K562 (cell line): ENCODE measurements around the gene FAM174B. TPM values are rescaled to one million over a fixed set of nuclear protein-coding genes. Genes with fewer than 3 reads are reported as not detected.

ENCODE experiments used
- BRD4 ChIP-seq: fragments of 200-600 bp; sonication (generic); IDR thresholded peaks from 2 replicates; pipeline ENCODE4 v1.6.1; 2017; ENCODE audit warnings: inconsistent platforms
- ESRRA ChIP-seq: fragments of 450-650 bp; IDR thresholded peaks from 2 replicates; pipeline ENCODE4 v1.6.1; 2014; ENCODE audit warnings: low read depth, mild to moderate bottlenecking, moderate library complexity, borderline replicate concordance
- ESRRB ChIP-seq: fragments of 250-450 bp; sonication (Bioruptor Pico); IDR thresholded peaks from 2 replicates; pipeline ENCODE4 v1.5.0; 2020; ENCODE audit warnings: mild to moderate bottlenecking, moderate library complexity, borderline replicate concordance
- HCFC1 ChIP-seq: IDR thresholded peaks from 2 replicates; pipeline ENCODE4 v1.6.1; 2012; ENCODE audit warnings: low read depth, low read length, improper control_type of control experiment
- HDAC2 ChIP-seq: fragments of 450-650 bp; IDR thresholded peaks from 2 replicates; pipeline ENCODE4 v1.6.1; 2016; ENCODE audit warnings: mild to moderate bottlenecking
- HMGN3 ChIP-seq: IDR thresholded peaks from 2 replicates; pipeline ENCODE4 v1.6.1; 2011; ENCODE audit warnings: borderline replicate concordance, low read depth, mild to moderate bottlenecking, mixed read lengths, low read length; ENCODE audit not compliant: insufficient read length; ENCODE audit errors: extremely low read depth
- NELFE ChIP-seq: IDR thresholded peaks from 2 replicates; pipeline ENCODE4 v1.6.1; 2011; ENCODE audit warnings: mild to moderate bottlenecking; ENCODE audit not compliant: insufficient read depth, insufficient read length
- NONO ChIP-seq, 2 experiments: fragments of 200-400 bp in 1 of 2; fragments of 450-650 bp in 1 of 2; formaldehyde crosslinking in 1 of 2; IDR thresholded peaks; 2 replicates each; pipeline ENCODE4 v1.6.1; 2017; ENCODE audit warnings: low read depth in 2 of 2, mild to moderate bottlenecking in 2 of 2, moderate library complexity in 2 of 2, low read length in 1 of 2
- PCBP2 ChIP-seq: fragments of 200-400 bp; formaldehyde crosslinking; IDR thresholded peaks from 2 replicates; pipeline ENCODE4 v1.6.1; 2018; ENCODE audit warnings: low read length, low read depth, mild to moderate bottlenecking, moderate library complexity; ENCODE audit not compliant: poor library complexity, severe bottlenecking
- PYGO2 ChIP-seq: fragments of 450-650 bp; IDR thresholded peaks from 2 replicates; pipeline ENCODE4 v1.6.1; 2016; ENCODE audit warnings: mild to moderate bottlenecking, missing genetic modification characterization, moderate library complexity, missing compliant biosample characterization
- RBM15 ChIP-seq: fragments of 200-400 bp; formaldehyde crosslinking; IDR thresholded peaks from 2 replicates; pipeline ENCODE4 v1.6.1; 2018; ENCODE audit warnings: mild to moderate bottlenecking, low read length, moderate library complexity; ENCODE audit not compliant: insufficient read depth
- RHOXF2B ChIP-seq: fragments of 250-450 bp; sonication (Bioruptor Pico); conservative IDR thresholded peaks from 2 replicates; pipeline ENCODE4 v1.5.1; 2021
- SIN3A ChIP-seq, 2 experiments: fragments of 150-350 bp in 1 of 2; IDR thresholded peaks; 2 replicates each; pipeline ENCODE4 v1.6.1; 2011 to 2016; ENCODE audit warnings: borderline replicate concordance in 2 of 2, low read depth in 2 of 2, low read length in 2 of 2, mild to moderate bottlenecking in 2 of 2, moderate library complexity in 2 of 2; ENCODE audit not compliant: control insufficient read depth in 1 of 2
- SLC30A9 ChIP-seq: fragments of 250-450 bp; sonication (Bioruptor Pico); IDR thresholded peaks from 2 replicates; pipeline ENCODE4 v1.8.0; 2022; ENCODE audit warnings: mild to moderate bottlenecking, moderate library complexity
- SMAD2 ChIP-seq: fragments of 150-350 bp; IDR thresholded peaks from 2 replicates; pipeline ENCODE4 v1.6.1; 2014; ENCODE audit warnings: low read depth, mild to moderate bottlenecking, low read length
- SMARCA5 ChIP-seq: fragments of 450-650 bp; IDR thresholded peaks from 2 replicates; pipeline ENCODE4 v1.6.1; 2016
- SMC3 ChIP-seq: conservative IDR thresholded peaks from 2 replicates; pipeline ENCODE4 v1.6.1; 2011; ENCODE audit warnings: low read depth, low read length, improper control_type of control experiment; ENCODE audit not compliant: insufficient read depth
- SRSF7 ChIP-seq: fragments of 200-400 bp; formaldehyde crosslinking; optimal IDR thresholded peaks from 2 replicates; pipeline ENCODE3; 2017; ENCODE audit warnings: mild to moderate bottlenecking, low read depth, low read length
- ZNF274 ChIP-seq: IDR thresholded peaks from 2 replicates; pipeline ENCODE4 v1.6.1; 2011; ENCODE audit warnings: low read depth, mild to moderate bottlenecking, low read length, moderate library complexity, borderline replicate concordance
- ZNF76 ChIP-seq: fragments of 250-450 bp; sonication (Bioruptor Pico); IDR thresholded peaks from 2 replicates; pipeline ENCODE4 v1.4.0; 2020; ENCODE audit warnings: mild to moderate bottlenecking, moderate library complexity, borderline replicate concordance
- polyA plus RNA-seq, 8 experiments: library from polyadenylated mRNA; depleted of rRNA in 4 of 8; stranded (reverse) in 5 of 8; unstranded in 3 of 8; fragments of >200 nt; fragmentation: Nextera tagmentation in 2 of 8; fragmentation: Illumina TruSeq in 1 of 8; extraction: Ambion mirVana in 2 of 8; extraction: Trizol in 1 of 8; gene quantifications; 2 replicates each; pipeline versions ENCODE4 v1.2.1 to v1.2.3, GENCODE V29; 2011 to 2014; ENCODE audit warnings: inconsistent platforms in 1 of 8, missing spikeins in 1 of 8
- total RNA-seq, 7 experiments: library from RNA; depleted of rRNA in 6 of 7; stranded (reverse); fragments of >200 nt in 6 of 7; fragmentation: Illumina TruSeq in 2 of 7; extraction: Trizol in 2 of 7; gene quantifications; 2 replicates each; pipeline versions ENCODE4 v1.2.1 to v1.2.3, GENCODE V29; 2011 to 2021; ENCODE audit warnings: low replicate concordance in 1 of 7
- TF ChIP-seq, protein P1 (sequence below): conservative IDR thresholded peaks from 2 replicates; pipeline ENCODE4 v1.6.1; 2011; ENCODE audit warnings: low read depth, mild to moderate bottlenecking, low read length; ENCODE audit not compliant: control insufficient read depth
- TF ChIP-seq, protein P2 (sequence below): sonication (generic); formaldehyde crosslinking; IDR thresholded peaks from 2 replicates; pipeline ENCODE4 v1.8.0; 2022; ENCODE audit warnings: mild to moderate bottlenecking, missing genetic modification reagents
- TF ChIP-seq, protein P3 (sequence below): IDR thresholded peaks from 2 replicates; pipeline ENCODE4 v1.6.1; 2012; ENCODE audit warnings: low read depth, low read length, improper control_type of control experiment, borderline replicate concordance

Gene FAM174B
- total and polyA plus RNA-seq, 9 of the 15 experiments (the other 6 are each of a cell fraction or from before 2014, with no cell fraction given) = 0.39 to 2.7 (median 1.9) TPM; not detected in 1

DNA sequence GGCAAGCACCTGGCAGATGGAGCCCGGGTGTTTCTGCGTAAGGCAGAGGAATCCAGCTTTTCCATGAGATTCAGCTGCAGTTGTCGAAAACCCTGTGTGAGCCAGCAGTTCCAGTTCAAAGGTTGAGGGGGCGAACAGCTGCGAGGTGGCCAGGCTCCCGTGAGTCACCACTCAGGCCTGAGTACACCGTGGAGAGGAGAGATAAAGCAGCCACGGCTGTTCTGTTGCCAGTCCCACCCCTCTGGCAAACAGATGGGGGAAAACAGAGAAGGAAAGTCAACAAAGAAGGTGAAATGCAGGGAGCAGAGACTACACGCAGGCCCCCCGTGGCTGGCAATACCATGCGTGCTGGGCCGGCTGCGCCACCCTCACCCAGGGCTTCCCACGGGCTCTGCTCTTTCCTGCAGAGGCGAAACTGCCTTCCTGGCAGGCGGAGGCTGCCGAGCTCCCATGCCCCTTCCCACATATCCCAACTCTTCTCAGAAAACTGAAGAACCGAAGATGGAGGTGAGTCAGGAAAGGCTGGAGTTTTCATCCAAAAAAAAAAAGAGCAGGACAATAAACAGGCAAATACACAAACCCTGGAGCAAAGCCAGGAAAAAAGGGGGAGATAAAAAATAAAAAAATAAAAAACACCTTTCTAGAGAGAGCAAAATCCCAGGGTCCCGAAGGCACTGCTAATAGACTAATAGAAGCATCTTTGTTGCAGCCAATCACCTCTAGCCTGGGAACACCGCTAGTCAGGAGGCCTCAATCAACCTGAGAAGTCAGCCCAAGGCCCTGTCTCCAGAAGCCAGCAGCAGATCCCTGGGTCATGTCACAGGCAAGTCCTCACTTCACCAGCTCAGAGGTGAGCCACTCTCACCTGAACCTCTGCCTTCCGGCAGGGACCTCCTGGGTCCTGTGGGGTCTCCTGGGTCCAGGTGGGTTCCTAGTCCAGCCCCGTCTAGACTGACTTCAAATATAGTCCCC, 37.7 kb downstream of the FAM174B start (continued):
- no peak for TF ChIP-seq ESRRB (CRISPR knock-in tag)
- no peak for TF ChIP-seq SMARCA5
- TF ChIP-seq SIN3A (IDR thresholded peaks at IDR 0.05; ENCODE audit: borderline replicate concordance in 2 of 2, control insufficient read depth in 1 of 2, low read depth in 2 of 2, low read length in 2 of 2) = peak in 1 of 2 experiments; percentile 64; a peak in 1 of 4 replicates
- no peak for TF ChIP-seq HCFC1
- no peak for TF ChIP-seq ZNF274
- TF ChIP-seq, protein P1, sequence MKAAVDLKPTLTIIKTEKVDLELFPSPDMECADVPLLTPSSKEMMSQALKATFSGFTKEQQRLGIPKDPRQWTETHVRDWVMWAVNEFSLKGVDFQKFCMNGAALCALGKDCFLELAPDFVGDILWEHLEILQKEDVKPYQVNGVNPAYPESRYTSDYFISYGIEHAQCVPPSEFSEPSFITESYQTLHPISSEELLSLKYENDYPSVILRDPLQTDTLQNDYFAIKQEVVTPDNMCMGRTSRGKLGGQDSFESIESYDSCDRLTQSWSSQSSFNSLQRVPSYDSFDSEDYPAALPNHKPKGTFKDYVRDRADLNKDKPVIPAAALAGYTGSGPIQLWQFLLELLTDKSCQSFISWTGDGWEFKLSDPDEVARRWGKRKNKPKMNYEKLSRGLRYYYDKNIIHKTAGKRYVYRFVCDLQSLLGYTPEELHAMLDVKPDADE = peak; percentile 68; the same call in 1 of the 2 replicates
- no peak for TF ChIP-seq BRD4
- TF ChIP-seq PYGO2 (tag) = no peak
- no peak for TF ChIP-seq SMAD2
- TF ChIP-seq RHOXF2B = no peak
- TF ChIP-seq, protein P2, sequence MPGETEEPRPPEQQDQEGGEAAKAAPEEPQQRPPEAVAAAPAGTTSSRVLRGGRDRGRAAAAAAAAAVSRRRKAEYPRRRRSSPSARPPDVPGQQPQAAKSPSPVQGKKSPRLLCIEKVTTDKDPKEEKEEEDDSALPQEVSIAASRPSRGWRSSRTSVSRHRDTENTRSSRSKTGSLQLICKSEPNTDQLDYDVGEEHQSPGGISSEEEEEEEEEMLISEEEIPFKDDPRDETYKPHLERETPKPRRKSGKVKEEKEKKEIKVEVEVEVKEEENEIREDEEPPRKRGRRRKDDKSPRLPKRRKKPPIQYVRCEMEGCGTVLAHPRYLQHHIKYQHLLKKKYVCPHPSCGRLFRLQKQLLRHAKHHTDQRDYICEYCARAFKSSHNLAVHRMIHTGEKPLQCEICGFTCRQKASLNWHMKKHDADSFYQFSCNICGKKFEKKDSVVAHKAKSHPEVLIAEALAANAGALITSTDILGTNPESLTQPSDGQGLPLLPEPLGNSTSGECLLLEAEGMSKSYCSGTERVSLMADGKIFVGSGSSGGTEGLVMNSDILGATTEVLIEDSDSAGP (CRISPR knock-in tag) = no peak
- TF ChIP-seq, protein P3, sequence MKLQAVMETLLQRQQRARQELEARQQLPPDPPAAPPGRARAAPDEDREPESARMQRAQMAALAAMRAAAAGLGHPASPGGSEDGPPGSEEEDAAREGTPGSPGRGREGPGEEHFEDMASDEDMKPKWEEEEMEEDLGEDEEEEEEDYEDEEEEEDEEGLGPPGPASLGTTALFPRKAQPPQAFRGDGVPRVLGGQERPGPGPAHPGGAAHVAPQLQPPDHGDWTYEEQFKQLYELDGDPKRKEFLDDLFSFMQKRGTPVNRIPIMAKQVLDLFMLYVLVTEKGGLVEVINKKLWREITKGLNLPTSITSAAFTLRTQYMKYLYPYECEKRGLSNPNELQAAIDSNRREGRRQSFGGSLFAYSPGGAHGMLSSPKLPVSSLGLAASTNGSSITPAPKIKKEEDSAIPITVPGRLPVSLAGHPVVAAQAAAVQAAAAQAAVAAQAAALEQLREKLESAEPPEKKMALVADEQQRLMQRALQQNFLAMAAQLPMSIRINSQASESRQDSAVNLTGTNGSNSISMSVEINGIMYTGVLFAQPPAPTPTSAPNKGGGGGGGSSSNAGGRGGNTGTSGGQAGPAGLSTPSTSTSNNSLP = no peak
- TF ChIP-seq ZNF76 (CRISPR knock-in tag) = no peak
- 0 out of 2 replicates have a peak, but pooled peaks have one; percentile 59 for TF ChIP-seq HDAC2
- TF ChIP-seq NONO (IDR thresholded peaks at IDR 0.05; ENCODE audit: low read depth in 2 of 2, low read length in 1 of 2) = no peak
- TF ChIP-seq SLC30A9 (CRISPR knock-in tag) = no peak
- no peak for TF ChIP-seq SMC3
- no peak for TF ChIP-seq ESRRA
- TF ChIP-seq HMGN3 = peak; percentile 43
- no peak for TF ChIP-seq RBM15
- no peak for TF ChIP-seq PCBP2
- no peak for TF ChIP-seq SRSF7
- no peak for TF ChIP-seq NELFE
